GM19238 (cell line): Measurements from ENCODE around the gene PLEKHG5.
"Not testable (repeated sequence)": the region's sequence is repeated elsewhere in the genome, so short reads cannot be mapped to it uniquely, and the experiment has no call there.

Experiments
- DNase-seq: peaks from one replicate; pipeline ENCODE4 v3.0.0; 2011; ENCODE audit warnings: low spot score; ENCODE audit not compliant: insufficient read length

Gene PLEKHG5

DNA sequence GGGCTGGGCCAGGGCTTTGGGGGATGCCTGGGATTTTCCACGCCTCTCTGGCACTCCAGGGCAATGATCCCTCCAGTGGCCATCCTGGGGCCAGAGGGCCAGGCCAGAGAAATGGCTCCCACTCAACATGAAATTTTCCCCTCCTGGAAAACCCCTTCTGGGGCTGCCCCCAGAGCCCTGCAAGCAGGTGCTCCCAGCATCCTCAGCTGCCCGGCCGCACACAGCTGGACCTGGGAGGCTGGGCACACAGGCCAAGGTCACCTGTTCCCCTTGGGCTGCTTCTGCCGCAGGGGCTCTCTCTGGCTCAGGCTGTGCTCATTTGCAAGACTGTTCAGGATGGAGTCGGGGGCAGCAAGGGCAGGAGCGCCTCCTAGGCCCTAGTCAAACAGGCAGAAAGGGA, 63.0 kb downstream of the PLEKHG5 start:
- not testable (repeated sequence) for DNase-seq

DNA sequence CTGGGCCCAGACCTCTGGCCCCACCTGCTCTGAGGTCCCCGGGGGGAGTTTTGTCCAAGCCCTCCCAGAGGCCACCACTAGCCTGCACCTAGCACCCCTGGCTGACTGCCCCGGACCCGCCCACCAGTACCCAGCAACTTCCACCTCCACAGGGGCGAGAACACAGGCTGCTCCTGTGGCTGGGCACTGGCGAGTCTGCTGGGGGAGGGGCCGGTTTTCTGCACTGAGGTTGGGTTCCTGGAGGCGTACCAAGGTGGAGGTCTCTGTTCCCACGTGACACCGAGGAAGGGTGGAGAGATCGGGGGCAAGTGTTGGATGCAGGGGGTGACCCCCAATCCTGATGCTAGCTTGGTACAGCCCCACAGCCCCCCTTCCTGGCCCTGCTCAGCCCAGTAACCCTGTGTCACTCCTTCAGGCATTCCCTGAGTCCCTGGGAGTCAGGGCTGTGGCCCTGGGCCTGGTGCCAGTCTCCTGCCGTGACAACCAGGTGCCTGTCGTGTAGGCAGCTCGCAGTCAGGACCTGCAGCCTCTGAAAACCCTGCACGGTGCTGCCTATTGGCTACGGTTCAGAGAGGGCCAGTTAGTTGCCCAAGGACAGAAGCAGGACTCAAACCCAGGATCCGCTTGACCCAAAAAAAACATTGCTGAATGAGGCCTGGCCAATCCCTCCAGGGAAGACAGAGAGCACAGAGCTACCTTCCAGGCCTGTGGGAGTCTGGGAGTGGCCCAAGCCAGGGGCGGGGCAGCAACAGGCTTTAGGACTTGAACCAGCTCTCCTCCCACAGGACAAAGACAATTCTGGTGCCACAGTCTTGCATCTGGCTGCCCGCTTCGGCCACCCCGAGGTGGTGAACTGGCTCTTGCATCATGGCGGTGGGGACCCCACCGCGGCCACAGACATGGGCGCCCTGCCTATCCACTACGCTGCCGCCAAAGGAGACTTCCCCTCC, 63.8 kb downstream of the PLEKHG5 start:
- DNase-seq, result no peak

DNA sequence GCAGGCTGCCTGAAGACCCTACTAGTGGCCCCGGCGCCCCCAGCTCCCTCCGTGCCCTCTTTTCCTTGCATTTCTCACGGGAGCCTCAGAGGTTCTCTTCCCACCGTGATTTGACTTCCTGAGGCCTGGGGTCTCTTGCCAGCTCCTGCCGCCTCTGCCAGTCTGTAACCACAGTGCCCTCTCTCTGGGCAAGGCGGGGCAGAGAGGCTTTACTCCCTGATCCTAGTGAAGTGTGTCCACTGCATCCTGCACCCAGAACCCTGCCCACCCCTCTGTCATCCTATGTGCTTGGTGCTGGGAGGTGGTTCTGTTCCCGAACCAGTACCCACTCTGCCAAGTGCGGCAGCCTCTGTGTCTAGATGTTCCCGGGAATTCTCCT, 64.5 kb downstream of the PLEKHG5 start:
- DNase-seq, result no peak

DNA sequence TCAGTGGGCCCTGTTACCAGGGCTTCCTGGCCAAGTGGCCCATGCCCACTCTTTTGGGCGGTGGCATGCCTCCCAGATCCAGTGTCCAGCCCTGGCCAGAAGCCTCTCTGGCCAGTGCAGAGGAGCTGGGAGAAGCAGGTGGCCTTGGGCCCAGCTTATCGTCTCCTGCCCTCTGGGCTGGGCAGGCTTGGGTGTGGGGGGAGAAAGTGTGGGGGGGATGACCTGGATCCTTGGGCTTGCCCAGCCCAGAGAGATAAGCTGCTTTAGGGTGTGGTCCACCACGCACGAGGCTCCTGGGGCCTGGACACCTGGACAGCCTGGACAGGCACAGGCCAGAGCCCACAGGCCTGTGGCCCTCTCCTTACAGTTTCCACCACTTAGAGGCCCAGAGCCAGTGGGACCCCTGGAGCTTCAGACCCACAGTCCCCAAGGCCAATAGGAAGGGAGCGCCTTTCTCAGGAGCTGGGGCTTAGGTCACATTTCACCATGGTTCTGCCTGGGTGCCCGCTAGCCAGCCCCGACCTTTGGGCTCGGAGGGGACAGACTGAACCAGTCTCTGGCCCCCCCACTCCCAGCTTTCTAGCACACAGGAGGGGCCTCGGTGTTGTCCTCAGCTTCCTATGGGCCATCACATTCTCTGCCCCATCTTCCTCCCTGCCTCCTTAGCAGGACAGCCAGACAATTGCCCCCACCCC, 65.0 kb downstream of the PLEKHG5 start:
- DNase-seq, result no peak

DNA sequence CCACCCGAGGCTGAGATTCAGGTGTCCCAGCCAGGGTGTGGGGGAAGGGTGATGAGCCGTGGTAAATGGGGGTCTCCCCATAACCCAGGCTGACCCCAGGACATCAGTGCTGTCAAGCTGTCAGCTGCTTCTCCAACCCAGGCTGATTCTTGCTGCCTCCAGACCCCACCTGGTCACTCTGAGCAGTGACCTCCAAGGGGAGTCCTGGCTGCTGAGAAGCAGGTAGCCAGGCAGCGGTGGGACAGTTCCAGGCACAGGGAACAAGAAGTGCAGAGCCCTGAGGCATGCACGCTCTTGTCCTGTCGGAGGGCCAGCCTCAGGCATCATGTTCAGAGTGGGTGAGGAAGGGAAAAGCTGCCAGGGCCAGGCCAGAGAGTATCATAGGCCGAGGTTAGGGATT, 65.8 kb downstream of the PLEKHG5 start:
- DNase-seq, result no peak

- no peak for DNase-seq
Observed at GRCh38 chr1:6424619-6425593, 66.6 kb downstream of the PLEKHG5 start, which contains the start of gene ESPN. TSS of gene ESPN (plus strand) at chr1:6424776. CDS start at chr1:6424956, 180 bp downstream.

DNA sequence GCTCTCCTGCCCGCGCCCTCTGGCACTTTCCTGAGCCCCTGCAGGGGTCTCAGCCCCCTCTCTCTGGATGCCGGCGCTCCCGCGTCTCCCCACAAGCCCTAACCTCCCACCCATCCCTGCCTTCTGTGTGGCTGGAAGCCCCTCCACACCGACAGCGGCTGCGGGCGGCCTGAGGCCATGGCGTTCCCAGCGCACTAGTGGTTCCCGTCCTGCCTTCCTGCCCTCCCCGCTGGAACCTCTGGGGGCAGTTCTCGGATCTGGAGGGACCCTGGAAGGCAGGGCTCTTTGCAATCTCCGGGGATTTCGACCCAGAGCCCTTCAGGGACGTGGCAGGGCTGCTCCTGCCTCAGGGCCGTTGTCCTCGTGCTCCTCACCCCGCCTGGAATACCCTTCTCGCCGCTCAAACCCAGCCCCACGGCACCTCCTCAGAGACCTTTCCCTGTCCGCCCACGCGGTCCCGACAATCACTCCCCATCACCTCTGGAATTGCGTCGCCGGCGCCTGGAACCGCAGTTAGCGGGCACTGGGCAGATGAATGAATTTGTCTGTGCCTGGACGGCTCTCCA, 67.4 kb downstream of the PLEKHG5 start:
- DNase-seq, result no peak

GRCh38 chr1:6423321-6423999, 68.0 kb downstream of the PLEKHG5 start:
- peak; percentile 81 for DNase-seq

GRCh38 chr1:6421266-6421665, 70.2 kb downstream of the PLEKHG5 start:
- no peak for DNase-seq

DNA sequence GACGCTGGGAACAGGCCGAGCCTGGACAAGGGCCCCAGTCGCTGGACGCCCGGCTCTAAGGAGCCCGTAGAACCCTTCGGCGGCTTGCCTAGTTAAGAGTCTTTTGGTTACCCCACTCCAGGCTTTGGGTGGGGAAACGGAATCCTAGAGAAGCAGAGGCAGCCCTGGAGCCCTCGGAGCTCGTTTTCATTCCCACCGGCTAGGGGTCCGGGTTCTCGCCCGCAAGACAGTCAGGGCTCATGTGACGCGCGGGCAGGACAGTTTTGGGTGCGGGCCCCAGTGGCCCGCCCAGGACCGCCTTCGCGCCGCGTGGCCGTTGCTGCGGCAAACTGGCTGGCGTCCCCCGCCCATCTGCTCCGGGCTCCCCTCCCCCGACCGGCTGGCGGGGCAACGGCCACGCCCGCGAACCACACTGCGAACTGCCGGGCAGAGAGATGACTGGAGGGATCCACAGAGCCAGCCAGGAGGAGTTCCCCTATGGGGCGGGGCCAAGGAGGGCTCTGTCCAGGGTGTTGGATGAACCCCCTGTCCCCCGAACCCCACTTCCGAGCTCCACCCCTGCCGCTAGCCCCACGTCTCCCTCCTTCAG, 70.9 kb downstream of the PLEKHG5 start:
- no peak for DNase-seq

DNA sequence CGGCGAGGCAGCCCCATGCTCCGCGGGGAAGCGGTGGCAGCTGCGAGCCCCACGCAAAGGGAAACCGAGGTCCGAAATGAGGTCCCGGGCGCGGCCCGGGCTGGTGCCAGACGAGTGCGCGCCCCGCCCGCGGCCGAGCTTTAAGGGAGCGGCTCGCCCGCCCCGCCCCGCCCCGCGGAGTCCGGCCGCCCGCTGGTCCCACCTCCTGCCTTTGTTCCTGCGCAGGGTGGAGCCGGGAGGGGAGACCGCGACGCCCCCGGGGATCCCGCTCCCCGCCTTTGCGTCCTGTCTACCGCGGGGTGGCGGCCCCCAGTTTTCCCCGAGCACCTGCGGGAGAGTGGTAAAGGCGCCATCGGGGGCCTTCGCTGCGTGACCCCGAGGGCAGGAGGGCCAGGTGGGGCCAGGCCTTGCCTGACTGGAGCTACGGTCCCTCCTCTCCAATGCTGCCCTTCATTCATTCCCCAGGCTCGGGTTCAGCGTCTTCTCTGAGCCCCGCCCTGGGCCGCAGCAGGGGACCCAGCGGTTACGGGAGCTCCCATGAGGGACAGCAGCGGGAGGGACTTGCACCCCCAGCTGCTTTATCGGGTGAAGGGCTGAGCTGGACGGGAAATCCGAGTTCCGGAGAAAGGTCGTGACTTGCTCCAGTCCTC, 71.5 kb downstream of the PLEKHG5 start, which contains the start of gene HES2:
TSS of gene HES2 (minus strand) at position 116 of the 650 bp plus-strand sequence. CDS start at position 17, 99 bp downstream.
- no peak for DNase-seq

GRCh38 chr1:6419397-6419803, 72.1 kb downstream of the PLEKHG5 start:
- DNase-seq, result no peak

- DNase-seq, result no peak
Observed at GRCh38 chr1:6418668-6419396, 72.6 kb downstream of the PLEKHG5 start.

DNA sequence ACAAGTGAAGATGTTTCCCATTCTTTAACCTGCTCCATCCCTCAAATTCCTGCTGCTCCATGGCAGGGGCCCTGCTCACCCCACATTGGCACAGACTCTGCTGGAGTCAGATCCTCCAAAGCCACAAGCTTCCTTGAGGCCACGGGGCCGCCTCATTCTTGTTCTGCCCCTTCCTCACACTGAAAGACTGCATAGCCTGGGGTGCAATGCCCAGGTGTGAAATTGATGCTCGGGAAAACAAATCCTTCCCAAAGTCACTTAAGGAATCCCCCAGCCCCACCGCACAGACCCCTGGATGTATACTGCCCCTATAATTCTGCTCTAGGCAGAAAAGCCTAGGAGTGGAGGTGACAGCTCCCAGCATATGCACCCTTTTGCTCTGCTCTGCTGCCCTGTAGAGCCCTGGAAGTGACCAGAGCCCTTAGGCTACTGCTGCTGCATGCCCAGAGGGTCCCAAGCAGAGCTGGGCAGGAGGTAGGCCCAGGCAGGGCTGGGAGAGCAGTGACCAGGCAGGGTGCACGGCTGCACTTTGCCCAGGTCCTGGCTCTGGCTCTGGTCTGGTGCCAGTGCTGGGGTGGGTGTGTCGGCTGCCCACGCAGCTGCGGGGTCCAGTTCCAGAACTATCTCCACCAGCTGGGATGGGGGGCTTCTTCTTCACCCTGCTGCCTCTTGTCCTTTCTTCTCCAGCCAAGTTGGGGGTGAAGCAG, 73.4 kb downstream of the PLEKHG5 start:
- no peak for DNase-seq
